ENCODE data around the gene MYO1F.

The MYO1F gene

GRCh38 chr19:8483165-8483564, 94.1 kb downstream of the MYO1F start:
- no peak for TF ChIP-seq CTCF (IDR thresholded peaks at IDR 0.05; ENCODE audit: borderline replicate concordance, extremely low read depth, low read length, poor library complexity, severe bottlenecking)
- TF ChIP-seq EZH2 (IDR thresholded peaks at IDR 0.05; ENCODE audit: borderline replicate concordance, low read depth, low read length, severe bottlenecking), result no peak
- Histone ChIP-seq H4K20me1 (ENCODE audit: insufficient read depth, low read length) (peaks cover 92% of the 10 kb centered on the region), H3K36me3 (ENCODE audit: insufficient read depth, low read length) (peaks cover 93% of the 10 kb centered on the region)

GRCh38 chr19:8482696-8483095, 94.5 kb downstream of the MYO1F start:
- Histone ChIP-seq H3K4me1 (ENCODE audit: insufficient read depth, low read length) (no peaks in the 10 kb centered on the region), H3K4me2 (ENCODE audit: insufficient read depth, low read length) (no peak overlapping the region), H3K79me2 (ENCODE audit: insufficient read depth, low read length) (peaks cover 75% of the 10 kb centered on the region), H3K36me3 (ENCODE audit: insufficient read depth, low read length) (peaks cover 93% of the 10 kb centered on the region), H3K27me3 (ENCODE audit: insufficient read depth, low read length, poor library complexity) (no peaks in the 10 kb centered on the region), H3K4me3 (ENCODE audit: low read depth in 1 of 2, low read length in 2 of 2) (no peak overlapping the region), H3K9ac (ENCODE audit: low read depth, low read length) (no peak overlapping the region), H3K27ac (ENCODE audit: low read length) (no peak overlapping the region), H4K20me1 (ENCODE audit: insufficient read depth, low read length) (peaks cover 92% of the 10 kb centered on the region), H3K9me3 (ENCODE audit: insufficient read depth, low read length, severe bottlenecking) (no peaks in the 10 kb centered on the region), H2AFZ (ENCODE audit: low read depth, low read length) (no peak overlapping the region)
- DNase-seq (no peak), ATAC-seq (ENCODE audit: insufficient read depth, low read depth) (no peak)
- TF ChIP-seq CTCF (IDR thresholded peaks at IDR 0.05; ENCODE audit: borderline replicate concordance, extremely low read depth, low read length, poor library complexity, severe bottlenecking), result no peak
- TF ChIP-seq EZH2 (IDR thresholded peaks at IDR 0.05; ENCODE audit: borderline replicate concordance, low read depth, low read length, severe bottlenecking), result no peak

More at GRCh38 chr19:8483165-8483564, 94.1 kb downstream of the MYO1F start:
- Histone ChIP-seq H3K9me3 (ENCODE audit: insufficient read depth, low read length, severe bottlenecking) (no peaks in the 10 kb centered on the region), H3K9ac (ENCODE audit: low read depth, low read length) (no peak overlapping the region), H3K27me3 (ENCODE audit: insufficient read depth, low read length, poor library complexity) (no peaks in the 10 kb centered on the region), H3K4me1 (ENCODE audit: insufficient read depth, low read length) (no peaks in the 10 kb centered on the region), H3K79me2 (ENCODE audit: insufficient read depth, low read length) (peaks cover 70% of the 10 kb centered on the region), H3K4me3 (ENCODE audit: low read depth in 1 of 2, low read length in 2 of 2) (no peak overlapping the region), H3K27ac (ENCODE audit: low read length) (no peak overlapping the region), H3K4me2 (ENCODE audit: insufficient read depth, low read length) (no peak overlapping the region), H2AFZ (ENCODE audit: low read depth, low read length) (no peak overlapping the region)
- ATAC-seq (ENCODE audit: insufficient read depth, low read depth) (no peak), DNase-seq (no peak)

GRCh38 chr19:8481616-8482015, 95.6 kb downstream of the MYO1F start:
- Histone ChIP-seq H4K20me1 (ENCODE audit: insufficient read depth, low read length) (peaks cover 92% of the 10 kb centered on the region), H3K4me1 (ENCODE audit: insufficient read depth, low read length) (no peaks in the 10 kb centered on the region), H3K36me3 (ENCODE audit: insufficient read depth, low read length) (peaks cover 93% of the 10 kb centered on the region), H3K4me3 (ENCODE audit: low read depth in 1 of 2, low read length in 2 of 2) (no peak overlapping the region), H3K79me2 (ENCODE audit: insufficient read depth, low read length) (peaks cover 85% of the 10 kb centered on the region), H3K9ac (ENCODE audit: low read depth, low read length) (no peak overlapping the region), H3K4me2 (ENCODE audit: insufficient read depth, low read length) (no peak overlapping the region), H3K9me3 (ENCODE audit: insufficient read depth, low read length, severe bottlenecking) (no peaks in the 10 kb centered on the region), H3K27ac (ENCODE audit: low read length) (no peak overlapping the region), H2AFZ (ENCODE audit: low read depth, low read length) (no peak overlapping the region), H3K27me3 (ENCODE audit: insufficient read depth, low read length, poor library complexity) (no peaks in the 10 kb centered on the region)
- ATAC-seq (ENCODE audit: insufficient read depth, low read depth) (no peak), DNase-seq (no peak)
- TF ChIP-seq CTCF (IDR thresholded peaks at IDR 0.05; ENCODE audit: borderline replicate concordance, extremely low read depth, low read length, poor library complexity, severe bottlenecking) (no peak), EZH2 (IDR thresholded peaks at IDR 0.05; ENCODE audit: borderline replicate concordance, low read depth, low read length, severe bottlenecking) (no peak)

- DNase-seq (no peak), ATAC-seq (ENCODE audit: insufficient read depth, low read depth) (peak; percentile 27; the same call in 1 of the 3 replicates)
- no peak overlapping the region for H3K4me2 ChIP-seq (ENCODE audit: insufficient read depth, low read length)
- H3K4me3 ChIP-seq (ENCODE audit: low read depth in 1 of 2, low read length in 2 of 2), result no peak overlapping the region
- TF ChIP-seq CTCF (IDR thresholded peaks at IDR 0.05; ENCODE audit: borderline replicate concordance, extremely low read depth, low read length, poor library complexity, severe bottlenecking) (no peak), EZH2 (IDR thresholded peaks at IDR 0.05; ENCODE audit: borderline replicate concordance, low read depth, low read length, severe bottlenecking) (no peak)
- peaks cover 90% of the 10 kb centered on the region for H3K79me2 ChIP-seq (ENCODE audit: insufficient read depth, low read length)
- H3K27me3 ChIP-seq (ENCODE audit: insufficient read depth, low read length, poor library complexity), result no peaks in the 10 kb centered on the region
- no peak overlapping the region for H3K27ac ChIP-seq (ENCODE audit: low read length)
- no peaks in the 10 kb centered on the region for H3K4me1 ChIP-seq (ENCODE audit: insufficient read depth, low read length)
- H4K20me1 ChIP-seq (ENCODE audit: insufficient read depth, low read length), result peaks cover 92% of the 10 kb centered on the region
- no peak overlapping the region for H2AFZ ChIP-seq (ENCODE audit: low read depth, low read length)
- no peak overlapping the region for H3K9ac ChIP-seq (ENCODE audit: low read depth, low read length)
- peaks cover 93% of the 10 kb centered on the region for H3K36me3 ChIP-seq (ENCODE audit: insufficient read depth, low read length)
- H3K9me3 ChIP-seq (ENCODE audit: insufficient read depth, low read length, severe bottlenecking), result no peaks in the 10 kb centered on the region
Measured at GRCh38 chr19:8481201-8481600, 96.0 kb downstream of the MYO1F start.

All from DND-41 (cell line).